ENCODE measurements around the gene SRP68. TPM values are rescaled to one million over a fixed set of nuclear protein-coding genes. Genes with fewer than 3 reads are reported as not detected.

SRP68 gene
- total and polyA plus RNA-seq, 4 donors, result 17.7 to 36.7 (median 28.7) TPM

DNA sequence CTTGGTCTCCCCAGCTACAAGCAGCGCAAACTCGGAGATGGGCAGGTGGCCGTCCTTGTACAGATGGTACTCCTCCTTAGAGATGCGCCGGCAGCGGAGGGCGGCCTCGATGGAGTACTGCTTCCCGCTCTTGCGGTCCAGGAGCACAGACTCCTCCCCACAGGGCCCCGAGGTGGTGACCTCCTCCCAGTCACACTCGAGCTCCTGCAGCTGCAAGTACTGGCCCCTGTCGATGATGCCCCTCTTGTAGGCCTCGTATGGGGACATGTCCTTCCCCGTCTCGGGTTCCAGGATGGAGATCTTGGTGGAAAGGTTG lies 64.5 kb downstream of the SRP68 start:
- no peaks in the 10 kb centered on the region for H3K9me3 ChIP-seq (ENCODE audit: control insufficient read depth in 4 of 4, low read length in 3 of 4)
- no peaks in the 10 kb centered on the region for H3K36me3 ChIP-seq (ENCODE audit: control insufficient read depth in 4 of 4, insufficient read depth in 3 of 4, low read depth in 1 of 4, low read length in 3 of 4)
- no peak overlapping the region for H3K9ac ChIP-seq (ENCODE audit: low read depth in 1 of 2, low read length in 2 of 2)
- H3K4me1 ChIP-seq (ENCODE audit: control insufficient read depth in 4 of 4, insufficient read depth in 4 of 4, low read length in 3 of 4), result peaks cover 4 to 27% (median 18%) of the 10 kb centered on the region in 4 donors
- TF ChIP-seq HNF4A (conservative IDR thresholded peaks at IDR 0.05), result no peak
- TF ChIP-seq RAD21 (IDR thresholded peaks at IDR 0.05), result no peak
- no peak for TF ChIP-seq JUND (IDR thresholded peaks at IDR 0.05)
- no peak for TF ChIP-seq GABPA (IDR thresholded peaks at IDR 0.05 in 1 of 2, conservative IDR thresholded peaks at IDR 0.05 in 1 of 2)
- no peak for TF ChIP-seq FOXA2 (IDR thresholded peaks at IDR 0.05)
- no peak for TF ChIP-seq FOXA1 (IDR thresholded peaks at IDR 0.05)
- no peak for TF ChIP-seq EGR1 (IDR thresholded peaks at IDR 0.05; ENCODE audit: low read depth in 2 of 2)
- TF ChIP-seq, protein P1, sequence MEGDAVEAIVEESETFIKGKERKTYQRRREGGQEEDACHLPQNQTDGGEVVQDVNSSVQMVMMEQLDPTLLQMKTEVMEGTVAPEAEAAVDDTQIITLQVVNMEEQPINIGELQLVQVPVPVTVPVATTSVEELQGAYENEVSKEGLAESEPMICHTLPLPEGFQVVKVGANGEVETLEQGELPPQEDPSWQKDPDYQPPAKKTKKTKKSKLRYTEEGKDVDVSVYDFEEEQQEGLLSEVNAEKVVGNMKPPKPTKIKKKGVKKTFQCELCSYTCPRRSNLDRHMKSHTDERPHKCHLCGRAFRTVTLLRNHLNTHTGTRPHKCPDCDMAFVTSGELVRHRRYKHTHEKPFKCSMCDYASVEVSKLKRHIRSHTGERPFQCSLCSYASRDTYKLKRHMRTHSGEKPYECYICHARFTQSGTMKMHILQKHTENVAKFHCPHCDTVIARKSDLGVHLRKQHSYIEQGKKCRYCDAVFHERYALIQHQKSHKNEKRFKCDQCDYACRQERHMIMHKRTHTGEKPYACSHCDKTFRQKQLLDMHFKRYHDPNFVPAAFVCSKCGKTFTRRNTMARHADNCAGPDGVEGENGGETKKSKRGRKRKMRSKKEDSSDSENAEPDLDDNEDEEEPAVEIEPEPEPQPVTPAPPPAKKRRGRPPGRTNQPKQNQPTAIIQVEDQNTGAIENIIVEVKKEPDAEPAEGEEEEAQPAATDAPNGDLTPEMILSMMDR (IDR thresholded peaks at IDR 0.05; ENCODE audit: low read depth, low read length, missing input control), result no peak
- no peak for TF ChIP-seq HNF4G (IDR thresholded peaks at IDR 0.05)
- TF ChIP-seq, protein P2, sequence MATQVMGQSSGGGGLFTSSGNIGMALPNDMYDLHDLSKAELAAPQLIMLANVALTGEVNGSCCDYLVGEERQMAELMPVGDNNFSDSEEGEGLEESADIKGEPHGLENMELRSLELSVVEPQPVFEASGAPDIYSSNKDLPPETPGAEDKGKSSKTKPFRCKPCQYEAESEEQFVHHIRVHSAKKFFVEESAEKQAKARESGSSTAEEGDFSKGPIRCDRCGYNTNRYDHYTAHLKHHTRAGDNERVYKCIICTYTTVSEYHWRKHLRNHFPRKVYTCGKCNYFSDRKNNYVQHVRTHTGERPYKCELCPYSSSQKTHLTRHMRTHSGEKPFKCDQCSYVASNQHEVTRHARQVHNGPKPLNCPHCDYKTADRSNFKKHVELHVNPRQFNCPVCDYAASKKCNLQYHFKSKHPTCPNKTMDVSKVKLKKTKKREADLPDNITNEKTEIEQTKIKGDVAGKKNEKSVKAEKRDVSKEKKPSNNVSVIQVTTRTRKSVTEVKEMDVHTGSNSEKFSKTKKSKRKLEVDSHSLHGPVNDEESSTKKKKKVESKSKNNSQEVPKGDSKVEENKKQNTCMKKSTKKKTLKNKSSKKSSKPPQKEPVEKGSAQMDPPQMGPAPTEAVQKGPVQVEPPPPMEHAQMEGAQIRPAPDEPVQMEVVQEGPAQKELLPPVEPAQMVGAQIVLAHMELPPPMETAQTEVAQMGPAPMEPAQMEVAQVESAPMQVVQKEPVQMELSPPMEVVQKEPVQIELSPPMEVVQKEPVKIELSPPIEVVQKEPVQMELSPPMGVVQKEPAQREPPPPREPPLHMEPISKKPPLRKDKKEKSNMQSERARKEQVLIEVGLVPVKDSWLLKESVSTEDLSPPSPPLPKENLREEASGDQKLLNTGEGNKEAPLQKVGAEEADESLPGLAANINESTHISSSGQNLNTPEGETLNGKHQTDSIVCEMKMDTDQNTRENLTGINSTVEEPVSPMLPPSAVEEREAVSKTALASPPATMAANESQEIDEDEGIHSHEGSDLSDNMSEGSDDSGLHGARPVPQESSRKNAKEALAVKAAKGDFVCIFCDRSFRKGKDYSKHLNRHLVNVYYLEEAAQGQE (IDR thresholded peaks at IDR 0.05), result no peak
- TF ChIP-seq, protein P3, sequence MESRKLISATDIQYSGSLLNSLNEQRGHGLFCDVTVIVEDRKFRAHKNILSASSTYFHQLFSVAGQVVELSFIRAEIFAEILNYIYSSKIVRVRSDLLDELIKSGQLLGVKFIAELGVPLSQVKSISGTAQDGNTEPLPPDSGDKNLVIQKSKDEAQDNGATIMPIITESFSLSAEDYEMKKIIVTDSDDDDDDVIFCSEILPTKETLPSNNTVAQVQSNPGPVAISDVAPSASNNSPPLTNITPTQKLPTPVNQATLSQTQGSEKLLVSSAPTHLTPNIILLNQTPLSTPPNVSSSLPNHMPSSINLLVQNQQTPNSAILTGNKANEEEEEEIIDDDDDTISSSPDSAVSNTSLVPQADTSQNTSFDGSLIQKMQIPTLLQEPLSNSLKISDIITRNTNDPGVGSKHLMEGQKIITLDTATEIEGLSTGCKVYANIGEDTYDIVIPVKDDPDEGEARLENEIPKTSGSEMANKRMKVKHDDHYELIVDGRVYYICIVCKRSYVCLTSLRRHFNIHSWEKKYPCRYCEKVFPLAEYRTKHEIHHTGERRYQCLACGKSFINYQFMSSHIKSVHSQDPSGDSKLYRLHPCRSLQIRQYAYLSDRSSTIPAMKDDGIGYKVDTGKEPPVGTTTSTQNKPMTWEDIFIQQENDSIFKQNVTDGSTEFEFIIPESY (IDR thresholded peaks at IDR 0.05), result no peak
- no peak for TF ChIP-seq RXRA (IDR thresholded peaks at IDR 0.05)
- TF ChIP-seq, protein P4, sequence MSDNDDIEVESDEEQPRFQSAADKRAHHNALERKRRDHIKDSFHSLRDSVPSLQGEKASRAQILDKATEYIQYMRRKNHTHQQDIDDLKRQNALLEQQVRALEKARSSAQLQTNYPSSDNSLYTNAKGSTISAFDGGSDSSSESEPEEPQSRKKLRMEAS (IDR thresholded peaks at IDR 0.05), result no peak
- no peak for TF ChIP-seq TAF1 (conservative IDR thresholded peaks at IDR 0.05)
- TF ChIP-seq SP1 (IDR thresholded peaks at IDR 0.05), result no peak
- TF ChIP-seq, protein P5, sequence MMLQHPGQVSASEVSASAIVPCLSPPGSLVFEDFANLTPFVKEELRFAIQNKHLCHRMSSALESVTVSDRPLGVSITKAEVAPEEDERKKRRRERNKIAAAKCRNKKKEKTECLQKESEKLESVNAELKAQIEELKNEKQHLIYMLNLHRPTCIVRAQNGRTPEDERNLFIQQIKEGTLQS (IDR thresholded peaks at IDR 0.05), result no peak
- TF ChIP-seq YY1 (IDR thresholded peaks at IDR 0.05), result no peak
- no peak for TF ChIP-seq NR2F2 (IDR thresholded peaks at IDR 0.05)
- no peak for DNase-seq (ENCODE audit: low spot score)
- H3K27ac ChIP-seq (ENCODE audit: low read depth in 1 of 2, low read length in 2 of 2), result no peak overlapping the region
- 90% methylated on average over 16 of the region's 16 CpGs for WGBS
- H3K27me3 ChIP-seq (ENCODE audit: control insufficient read depth in 4 of 4, insufficient read depth in 4 of 4, low read length in 3 of 4), result no peaks in the 10 kb centered on the region
- H3K4me3 ChIP-seq (ENCODE audit: low read depth in 1 of 3, low read length in 3 of 3), result no peak overlapping the region
